HG03520 (cell line): ENCODE data around the gene RAET1L.
"Not testable (repeated sequence)": the region's sequence is repeated elsewhere in the genome, so short reads cannot be mapped to it uniquely, and the experiment has no call there.

Experiments used
- ATAC-seq: cut with Tn5 transposase; IDR thresholded peaks from one replicate; pipeline ENCODE4 v1.9.1; 2021; ENCODE audit warnings: mild to moderate bottlenecking, moderate library complexity; ENCODE audit not compliant: unreplicated experiment

Gene RAET1L

DNA sequence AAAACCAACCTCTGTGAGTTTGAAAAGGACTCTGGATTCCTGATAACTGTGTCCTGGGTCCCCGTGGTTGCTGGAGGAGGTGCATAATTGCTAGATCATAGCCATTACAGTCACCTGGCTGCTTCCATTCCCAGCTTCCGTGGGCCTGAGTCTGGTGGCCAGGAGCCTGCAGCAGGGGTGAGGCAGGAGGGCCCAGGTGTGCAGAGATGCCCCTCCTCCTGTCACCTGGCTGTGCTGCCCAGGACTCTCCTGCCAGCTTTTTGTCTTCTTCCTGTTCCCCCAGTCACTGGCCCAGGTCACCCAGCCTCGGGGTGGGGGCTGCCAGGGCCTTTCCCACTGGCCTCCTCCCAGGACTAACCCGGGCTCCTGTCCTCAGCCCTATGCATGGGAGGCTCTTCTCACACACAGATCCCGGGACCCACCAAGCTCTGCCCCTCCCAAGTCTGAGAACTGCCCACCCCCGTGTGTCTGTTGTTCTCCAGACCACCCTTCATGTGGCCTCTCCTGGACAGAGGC is 30.0 kb downstream of the RAET1L start:
- ATAC-seq = no peak

DNA sequence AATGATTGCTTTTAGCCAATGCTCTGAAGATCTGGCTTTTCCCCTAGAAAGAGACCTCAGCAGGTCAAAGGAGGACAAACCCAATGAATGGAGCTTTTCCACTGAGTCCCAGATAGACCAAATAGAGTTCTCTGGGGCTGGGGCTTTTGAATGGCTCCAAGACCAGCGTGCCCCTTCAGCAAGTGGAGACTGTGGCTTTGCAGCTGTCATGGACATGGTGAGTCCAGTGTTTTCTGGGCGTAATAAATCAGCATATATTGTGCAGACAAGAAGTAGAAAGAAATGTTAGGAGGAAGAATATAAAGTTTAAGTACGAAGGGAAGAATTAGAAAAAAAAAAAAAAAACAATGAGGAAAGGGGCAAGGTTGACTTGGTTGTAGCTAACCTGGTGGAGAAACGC is 33.5 kb downstream of the RAET1L start:
- no peak for ATAC-seq

DNA sequence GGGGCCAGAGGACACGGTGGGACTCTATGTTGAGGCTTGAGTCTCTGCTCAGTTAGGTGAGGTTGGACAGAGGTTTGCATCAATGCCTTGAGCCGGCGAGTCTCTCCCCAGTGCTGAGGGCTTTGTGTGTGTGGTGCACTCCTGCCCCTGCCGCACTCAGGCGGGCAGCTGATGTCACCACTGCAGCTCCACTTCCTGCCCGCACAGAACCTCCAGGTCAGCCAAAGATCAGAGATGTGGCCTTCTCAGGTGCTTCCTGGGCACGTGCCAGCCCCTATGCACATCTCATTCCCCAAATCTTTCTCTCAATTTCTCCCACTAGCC is 33.9 kb downstream of the RAET1L start:
- ATAC-seq = not testable (repeated sequence)

DNA sequence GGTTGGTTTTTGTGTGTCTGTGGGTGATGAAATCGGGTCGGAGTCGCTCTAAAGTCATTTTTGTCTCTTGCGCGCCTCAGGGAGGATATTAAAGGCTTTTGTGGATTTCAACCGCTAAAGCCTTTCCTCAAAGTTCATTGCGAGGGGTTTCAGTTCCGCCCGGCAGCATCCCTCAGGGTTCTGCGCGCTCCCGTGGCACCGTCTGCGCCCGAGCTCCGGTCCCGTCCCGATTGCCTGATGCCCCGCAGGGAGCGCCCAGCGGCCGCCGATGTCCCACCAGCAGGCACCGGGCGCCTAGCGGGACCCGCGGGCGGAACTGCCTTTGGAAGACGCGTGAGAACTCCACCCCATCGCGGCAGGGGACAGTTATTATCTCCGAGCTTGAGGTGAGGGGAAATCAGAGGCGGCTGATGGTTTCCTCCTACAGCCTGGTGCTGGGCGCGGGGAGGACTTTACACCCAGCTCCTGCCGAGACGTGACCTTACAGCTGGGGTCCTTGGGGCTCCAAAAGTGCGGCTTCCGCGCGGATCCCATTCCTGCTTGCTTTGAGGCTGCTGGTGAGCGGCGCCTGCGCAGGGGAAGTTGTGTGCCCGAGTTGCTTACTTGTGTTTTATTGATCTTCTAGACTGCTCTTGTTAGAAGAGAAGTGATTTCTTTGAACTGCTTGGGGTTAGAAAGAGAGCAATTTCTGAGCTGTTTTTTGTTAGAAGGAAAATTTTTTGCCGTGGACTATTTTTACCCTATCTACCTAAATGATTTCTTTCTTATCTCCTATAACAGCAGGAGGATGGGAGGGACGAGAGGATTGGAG is 34.5 kb downstream of the RAET1L start:
- no peak for ATAC-seq

DNA sequence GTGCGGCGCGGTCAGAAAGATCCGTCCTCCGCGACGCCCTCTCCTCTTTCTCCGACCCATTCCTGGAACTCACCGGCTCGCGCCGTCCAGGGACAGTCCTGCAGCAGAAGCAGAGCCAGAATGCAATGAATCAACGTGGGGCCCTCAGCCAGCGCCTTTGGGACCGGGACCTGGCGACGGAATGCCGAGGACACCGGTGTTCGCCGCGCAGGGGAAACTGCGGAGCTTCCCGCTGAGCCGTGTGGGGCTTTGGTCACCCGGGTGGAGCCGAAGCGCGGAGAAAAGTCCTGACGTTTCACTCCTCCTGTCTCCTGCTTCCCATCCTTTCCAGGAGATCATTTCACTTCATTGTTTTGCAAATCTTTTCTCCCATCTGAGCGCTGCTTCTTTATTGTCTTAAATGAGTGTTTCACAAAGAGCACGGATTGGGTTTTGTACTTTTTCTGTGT is 35.1 kb downstream of the RAET1L start:
- no peak for ATAC-seq

DNA sequence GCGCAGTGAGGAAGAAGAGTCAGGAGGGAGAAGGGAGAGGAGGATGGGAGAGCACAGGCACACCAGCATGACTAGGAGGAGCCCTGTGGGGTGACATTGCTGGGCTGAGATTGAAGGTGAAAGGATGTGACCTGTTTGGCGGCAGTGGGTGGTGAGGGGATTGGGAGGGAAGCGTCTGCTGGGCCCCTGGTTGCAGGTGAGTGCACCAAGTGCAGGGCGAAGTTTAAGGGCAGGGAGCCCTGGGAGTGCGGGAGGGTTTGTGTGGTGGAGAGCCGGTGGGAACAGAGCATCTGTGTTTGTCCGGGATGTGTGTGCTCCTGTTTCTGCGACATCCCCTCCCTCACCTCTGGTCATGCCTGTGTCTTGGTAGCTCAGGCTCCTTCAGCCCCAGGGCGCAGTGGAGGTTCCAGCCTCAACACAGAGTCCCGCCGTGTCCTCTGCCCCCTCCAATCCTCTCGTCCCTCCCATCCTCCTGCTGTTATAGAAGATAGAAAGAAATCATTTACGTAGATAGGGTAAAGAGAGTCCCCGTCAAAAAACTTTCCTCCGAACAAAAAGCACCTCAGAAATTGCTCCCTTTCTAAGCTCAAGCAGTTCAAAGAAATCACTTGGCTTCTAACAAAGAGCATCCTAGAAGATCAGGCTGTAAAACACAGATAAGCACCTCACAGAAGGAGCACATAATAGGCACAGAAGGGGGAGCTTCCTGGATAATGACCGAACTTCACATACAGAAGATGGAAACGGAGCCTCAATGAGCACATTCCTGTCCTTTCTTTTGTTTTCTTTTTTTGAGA is 36.6 kb downstream of the RAET1L start:
- ATAC-seq = no peak

DNA sequence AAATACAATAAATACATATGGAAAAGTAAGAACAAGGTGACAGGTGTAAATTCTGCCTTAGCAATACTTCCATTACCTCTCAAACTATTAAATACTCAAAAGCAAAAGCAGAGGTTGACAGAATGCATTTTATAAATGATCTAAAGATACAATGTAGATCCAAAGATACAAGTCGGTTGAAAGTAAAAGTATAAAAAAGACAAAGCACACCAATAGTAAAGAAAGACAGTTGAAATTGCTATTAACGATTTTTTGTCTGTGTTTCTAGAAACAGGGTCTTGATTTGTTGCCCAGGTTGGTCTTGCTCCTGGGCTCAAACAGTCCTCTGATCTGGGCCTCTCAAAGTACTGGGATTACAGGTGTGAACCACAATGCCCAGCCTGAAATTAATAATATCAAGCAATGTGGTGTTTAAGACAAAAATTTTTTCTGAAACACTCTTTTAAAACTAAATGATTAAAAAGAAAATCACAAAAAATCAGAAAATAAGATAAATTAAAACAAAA is 37.7 kb downstream of the RAET1L start:
- ATAC-seq = no peak

DNA sequence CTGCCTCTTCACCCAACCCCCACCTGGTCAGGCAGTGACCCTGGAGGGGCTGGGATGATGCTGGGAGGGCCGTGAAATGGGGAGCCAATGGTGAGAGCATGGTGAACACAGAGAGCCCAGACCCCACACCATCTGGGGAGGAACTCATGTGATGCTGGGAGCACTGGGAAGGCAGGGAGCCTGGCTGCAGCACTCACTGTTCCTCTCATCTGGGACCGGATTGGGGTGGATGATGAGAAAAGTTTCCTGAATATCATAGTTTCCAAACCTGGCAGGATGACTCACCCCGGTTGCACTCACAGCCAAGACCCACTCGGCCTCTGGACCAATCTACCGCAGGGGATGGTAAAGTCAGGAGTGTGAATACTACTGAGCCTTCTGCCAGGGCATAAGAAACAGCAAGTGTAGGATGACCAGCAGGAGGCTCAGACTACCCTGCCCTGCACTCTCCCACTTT is 39.8 kb downstream of the RAET1L start:
- no peak for ATAC-seq

DNA sequence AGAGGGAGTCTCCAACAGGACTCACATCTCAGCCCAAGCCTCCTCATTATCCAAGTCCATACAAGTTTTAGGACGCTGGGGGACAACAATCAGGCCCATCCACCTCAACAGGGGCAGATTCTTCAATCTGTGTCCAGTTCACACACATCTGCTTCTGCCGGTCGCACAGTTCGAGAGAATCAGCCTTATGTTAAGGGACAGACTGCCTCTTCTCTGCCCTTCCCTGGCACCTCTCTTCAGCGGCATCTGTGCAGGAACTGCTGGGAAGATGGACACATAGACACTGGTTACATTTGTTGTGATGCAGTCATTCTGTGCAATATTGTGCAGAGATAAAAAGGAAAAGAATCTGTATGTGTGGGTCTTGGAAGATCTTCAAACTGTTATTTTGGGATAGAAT is 40.6 kb downstream of the RAET1L start:
- ATAC-seq = no peak

DNA sequence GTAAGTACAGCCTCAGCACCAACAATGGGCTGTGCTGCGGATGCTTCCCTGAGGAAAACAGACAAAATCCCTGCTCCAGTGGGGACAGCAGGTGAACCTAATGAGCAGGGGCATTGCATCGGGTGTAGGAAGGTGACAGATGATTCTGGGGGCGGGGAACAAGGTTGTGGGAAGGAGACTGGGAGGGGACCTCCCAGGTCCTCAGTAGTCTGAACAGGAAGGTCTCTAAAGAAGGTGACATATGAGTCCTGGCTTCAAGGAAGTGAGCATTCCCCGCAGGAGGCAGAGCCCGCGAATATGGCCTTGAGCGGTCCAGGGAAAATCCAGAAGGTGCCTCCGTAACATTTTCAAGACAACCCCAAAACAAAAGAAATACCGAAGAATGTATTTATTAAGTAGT is 42.2 kb downstream of the RAET1L start:
- ATAC-seq = no peak

DNA sequence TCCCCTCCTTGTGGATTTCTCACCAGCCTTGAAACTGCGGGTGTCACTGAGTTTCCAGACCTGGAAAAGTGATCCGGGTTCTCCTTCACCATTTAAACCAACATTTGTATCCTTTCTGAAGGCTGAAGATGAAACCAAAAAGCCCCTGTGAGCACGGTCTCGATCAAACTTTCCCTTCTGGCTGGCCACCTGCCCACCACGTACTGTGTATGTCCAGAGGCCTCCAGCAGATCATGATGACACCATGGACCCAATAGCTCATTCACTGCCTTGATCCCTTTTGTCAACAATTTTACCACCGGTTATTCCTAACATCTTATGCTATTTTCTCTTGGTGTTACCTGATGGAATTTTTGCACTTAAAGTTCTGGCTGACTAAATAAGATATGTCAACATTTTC is 46.0 kb downstream of the RAET1L start:
- no peak for ATAC-seq

DNA sequence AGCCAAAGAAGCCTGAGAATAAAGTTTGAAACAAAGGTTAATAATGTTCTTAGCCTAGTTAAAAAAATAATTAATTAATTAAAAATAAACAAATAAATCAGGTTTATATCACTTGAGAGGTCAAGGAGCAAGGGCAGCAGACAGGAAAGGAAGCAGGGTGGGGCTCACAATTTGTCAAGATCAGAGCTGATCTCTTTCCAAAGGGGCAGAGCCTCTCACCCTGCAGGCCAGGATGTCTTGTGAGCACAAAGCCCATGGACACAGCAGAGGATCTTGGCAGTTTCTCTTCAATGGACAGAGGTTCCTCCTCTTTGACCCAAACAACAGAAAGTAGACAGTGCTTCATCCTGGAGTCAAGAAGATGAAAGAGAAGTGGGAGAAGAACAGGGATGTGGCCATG is 46.7 kb downstream of the RAET1L start:
- no peak for ATAC-seq

DNA sequence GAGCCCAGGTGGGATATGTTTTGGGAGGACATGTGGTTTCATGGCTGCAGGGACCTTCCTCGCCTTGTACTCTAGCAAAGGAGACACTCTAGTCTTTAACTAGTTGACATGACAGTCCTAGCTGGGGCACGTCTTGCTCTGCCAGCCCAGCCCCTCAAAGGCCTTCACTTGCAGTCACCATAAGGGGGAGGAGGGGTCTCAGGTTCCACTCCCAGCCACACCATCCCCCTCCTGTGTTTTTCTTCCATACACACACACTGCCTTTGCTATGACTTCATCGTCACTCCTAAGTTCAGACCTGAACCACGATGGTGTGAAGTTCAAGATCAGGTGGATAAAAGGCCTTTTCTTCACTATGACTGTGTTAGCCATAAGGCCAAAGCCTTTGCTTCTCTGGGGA is 48.1 kb downstream of the RAET1L start:
- no peak for ATAC-seq

DNA sequence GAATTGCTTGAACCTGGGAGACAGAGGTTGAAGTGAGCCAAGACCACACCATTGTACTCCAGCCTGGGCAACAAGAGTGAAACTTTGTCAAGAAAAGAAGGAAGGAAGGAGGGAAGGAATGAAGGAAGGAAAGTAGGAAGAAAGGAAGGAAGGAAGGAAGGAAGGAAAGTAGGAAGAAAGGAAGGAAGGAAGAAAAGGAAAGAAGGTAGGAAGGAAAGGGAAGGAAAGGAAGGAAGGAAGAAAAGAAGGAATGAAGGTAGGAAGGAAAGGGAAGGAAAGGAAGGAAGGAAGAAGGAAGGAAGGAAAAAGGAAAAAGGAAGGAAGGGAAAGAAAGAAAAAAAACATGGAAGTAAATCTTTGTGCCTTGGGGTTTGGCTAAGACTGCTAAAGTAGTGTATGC is 49.9 kb downstream of the RAET1L start:
- ATAC-seq = no peak

DNA sequence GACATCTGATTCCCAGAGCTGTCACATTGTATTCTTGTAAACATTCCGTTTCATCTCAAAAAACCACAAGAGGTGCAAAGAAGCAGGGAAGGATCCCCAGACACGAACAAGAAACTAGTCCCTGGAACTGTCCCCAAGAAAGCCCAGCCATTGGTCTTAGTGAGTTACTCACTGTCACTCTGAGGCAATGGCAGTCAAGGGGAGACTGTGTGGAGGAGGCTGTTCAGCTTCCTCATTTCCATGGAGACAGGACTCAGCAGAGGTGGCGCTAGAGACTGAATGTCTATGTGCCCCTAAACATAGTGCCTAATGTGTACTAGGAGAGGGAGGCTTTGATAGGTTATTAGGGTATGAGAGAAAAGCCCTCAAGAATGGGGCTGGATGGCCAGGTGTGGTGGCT is 50.5 kb downstream of the RAET1L start:
- no peak for ATAC-seq

DNA sequence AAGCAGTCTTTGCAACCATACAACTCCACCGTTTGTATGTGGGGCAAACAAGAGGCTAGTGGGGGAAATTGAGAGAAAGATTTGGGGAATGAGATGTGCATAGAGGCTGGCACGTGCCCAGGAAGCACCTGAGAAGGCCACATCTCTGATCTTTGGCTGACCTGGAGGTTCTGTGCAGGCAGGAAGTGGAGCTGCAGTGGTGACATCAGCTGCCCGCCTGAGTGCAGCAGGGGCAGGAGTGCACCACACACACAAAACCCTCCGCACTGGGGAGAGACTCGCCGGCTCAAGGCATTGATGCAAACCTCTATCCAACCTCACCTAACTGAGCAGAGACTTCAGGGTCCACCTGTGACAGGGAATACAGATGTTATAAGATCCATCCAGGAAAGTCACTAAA is 50.9 kb downstream of the RAET1L start:
- not testable (repeated sequence) for ATAC-seq

DNA sequence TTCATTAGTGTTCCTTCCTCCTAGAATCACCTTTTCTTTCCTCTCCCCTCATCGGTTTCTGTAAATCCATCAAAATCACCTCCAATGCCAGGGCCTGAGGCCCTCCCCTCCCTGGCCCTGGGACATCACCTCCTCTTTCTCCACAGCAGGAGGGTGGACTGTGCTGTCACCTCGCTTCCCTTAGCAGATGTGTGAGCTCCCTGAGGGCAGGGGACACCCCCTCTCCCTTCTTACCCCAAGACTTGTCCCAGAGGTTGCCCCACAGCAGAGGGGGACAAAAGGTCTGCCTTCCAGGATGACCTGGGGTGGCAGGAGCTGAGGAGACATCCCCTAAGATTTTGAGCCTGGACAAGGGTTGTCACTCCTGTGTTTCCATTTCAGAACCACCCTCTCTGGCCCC is 55.7 kb downstream of the RAET1L start:
- ATAC-seq = no peak

DNA sequence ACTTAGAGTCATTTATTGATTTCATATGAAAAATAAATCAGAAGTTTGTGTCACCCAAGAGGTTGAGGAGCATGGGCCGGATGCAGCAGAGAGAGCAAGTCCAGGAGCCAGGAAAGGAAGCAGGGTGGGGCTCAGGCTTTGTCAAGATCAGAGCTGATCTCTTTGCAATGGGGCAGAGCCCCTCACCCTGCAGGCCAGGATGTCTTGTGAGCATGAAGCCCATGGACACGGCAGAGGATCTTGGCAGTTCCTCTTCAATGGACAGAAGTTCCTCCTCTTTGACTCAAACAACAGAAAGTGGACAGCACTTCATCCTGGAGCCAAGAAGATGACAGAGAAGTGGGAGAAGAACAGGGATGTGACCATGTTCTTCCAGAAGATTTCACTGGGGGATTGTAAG is 56.4 kb downstream of the RAET1L start:
- ATAC-seq = not testable (repeated sequence)
